Activated CD8-positive, alpha-beta memory T cell treated with anti-CD3 and anti-CD28 coated beads, Interleukin-2, amount 50 U/mL, for 1 hour (primary cell): Measurements from ENCODE around the gene PARP12.

Experiments used
- DNase-seq: peaks from one replicate; pipeline ENCODE4 v3.0.0-alpha.2; 2020; ENCODE audit errors: extremely low read depth

PARP12 gene

DNA sequence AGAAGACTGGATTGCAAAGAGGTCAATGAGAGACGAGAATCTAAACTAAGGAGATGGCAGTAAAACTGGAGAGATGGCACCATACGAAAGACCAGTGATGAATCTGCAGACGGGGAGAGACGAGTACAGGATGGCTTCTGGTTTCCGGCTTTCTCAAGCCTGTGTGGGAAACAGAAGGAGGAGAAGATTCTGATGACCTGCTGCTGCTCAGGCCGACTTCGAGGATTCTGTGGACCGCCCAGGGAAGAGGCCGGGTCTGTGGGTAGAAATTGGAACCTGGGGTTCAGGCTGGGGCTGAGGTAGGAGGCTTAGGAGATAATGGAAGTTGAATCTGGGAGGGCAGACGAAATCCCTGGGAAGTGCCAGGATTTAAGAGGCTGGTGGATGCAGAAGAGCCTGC lies 48.6 kb downstream of the PARP12 start:
- no peak for DNase-seq

DNA sequence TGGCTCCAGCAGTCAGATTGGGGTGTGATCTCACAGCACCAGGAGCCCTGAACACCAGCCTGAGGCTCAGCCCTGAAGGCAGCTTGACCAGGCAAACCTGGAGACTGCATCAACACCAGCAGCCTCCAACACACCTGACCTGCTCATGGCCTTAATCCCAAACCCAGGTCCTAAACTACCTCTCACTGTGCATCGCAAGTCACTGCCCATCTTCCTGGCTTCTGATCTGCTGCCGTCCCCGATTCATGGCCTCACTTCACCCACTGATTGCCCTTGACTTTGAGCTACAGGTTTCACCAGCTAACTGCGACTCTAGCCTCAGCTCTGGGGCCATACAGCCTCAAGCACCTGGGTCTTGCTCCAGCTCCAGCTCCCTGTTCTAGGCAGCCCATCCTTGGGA lies 49.1 kb downstream of the PARP12 start:
- DNase-seq: no peak

DNA sequence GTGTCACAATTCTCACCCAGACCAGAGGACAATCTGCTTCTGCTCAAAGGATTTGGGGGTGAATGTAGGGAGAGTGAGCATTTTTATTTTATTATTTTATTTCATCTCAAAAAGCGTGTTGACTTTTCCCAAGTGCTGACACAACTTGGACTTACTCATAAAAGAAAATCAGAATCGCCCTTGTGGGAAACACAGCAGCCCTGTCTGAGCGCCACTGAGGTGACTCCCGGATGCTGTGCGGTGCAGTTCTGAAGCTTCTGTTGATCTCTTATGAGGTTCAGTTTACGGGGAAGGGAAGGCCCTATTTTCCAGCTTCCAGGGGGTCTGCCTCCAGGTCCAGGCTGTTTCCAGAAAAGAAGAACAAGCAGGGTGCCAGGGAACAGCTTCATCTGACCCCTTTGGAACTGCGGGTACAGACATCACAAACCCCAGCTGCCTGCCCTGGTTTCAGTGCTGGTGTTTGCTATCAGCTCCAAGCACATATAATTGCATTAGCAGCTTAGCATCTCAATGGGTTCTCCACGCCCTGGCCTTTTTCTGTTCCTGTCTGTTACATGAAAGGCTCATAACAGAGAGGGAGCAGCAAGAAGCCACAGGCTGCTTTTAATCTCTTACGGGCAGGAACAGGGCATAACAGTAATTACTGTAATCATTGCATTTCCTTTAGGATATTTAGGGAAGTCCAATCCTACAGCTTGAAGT lies 52.4 kb downstream of the PARP12 start:
- no peak for DNase-seq

DNA sequence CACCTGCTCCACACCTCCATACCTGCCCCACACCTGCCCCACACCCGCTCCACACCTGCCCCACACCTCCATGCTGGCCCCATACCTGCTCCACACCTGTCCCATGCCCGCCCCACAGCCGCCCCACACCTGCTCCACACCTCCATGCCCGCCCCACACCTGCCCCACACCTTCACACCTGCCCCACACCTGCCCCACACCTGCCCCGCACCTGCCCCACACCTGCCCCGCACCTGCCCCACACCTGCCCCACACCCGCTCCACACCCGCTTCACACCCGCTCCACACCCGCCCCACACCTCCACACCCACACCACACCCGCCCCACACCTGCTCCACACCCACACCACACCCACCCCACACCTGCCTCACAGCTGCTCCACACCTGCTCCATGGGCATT lies 53.0 kb downstream of the PARP12 start:
- no peak for DNase-seq

DNA sequence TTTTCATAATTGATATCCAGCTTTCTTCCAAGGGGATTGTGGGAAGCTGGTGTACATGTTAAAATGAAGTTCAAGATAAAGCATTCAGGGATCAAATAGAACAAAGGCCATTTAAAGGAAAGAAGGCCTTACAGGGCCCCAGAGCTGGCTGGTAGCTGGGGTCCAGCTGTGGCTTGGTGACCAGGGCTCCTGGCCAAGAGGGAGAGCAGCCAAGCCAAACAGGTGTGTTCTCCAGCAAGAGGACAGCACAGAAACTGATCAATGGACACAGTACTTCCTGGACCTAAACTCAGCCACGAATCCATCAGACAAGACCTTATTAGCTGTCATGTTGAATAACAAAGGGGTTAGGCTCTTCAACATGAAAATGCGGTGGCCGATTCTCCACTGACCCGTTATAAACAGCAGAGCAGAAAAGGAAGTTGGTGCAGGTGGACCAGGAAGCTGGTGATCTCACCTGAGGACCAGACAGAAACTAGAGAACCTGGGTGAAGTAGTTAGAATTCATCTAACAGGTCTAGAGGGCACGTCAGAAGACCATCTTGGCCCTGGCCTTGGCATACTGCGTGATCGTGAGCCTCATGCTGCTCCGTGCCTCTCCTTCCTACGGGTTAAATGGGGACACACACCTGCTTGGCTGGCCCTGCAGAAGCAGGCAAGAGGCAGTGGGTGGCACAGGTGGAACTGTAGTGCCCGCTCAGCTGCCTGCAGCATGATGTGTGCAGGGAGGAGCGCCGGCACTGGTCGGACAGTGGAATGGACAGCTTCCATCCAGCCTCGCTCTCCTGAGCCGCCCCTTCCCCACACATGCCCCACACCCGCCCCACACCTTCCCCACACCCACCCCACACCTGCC lies 53.8 kb downstream of the PARP12 start:
- no peak for DNase-seq

DNA sequence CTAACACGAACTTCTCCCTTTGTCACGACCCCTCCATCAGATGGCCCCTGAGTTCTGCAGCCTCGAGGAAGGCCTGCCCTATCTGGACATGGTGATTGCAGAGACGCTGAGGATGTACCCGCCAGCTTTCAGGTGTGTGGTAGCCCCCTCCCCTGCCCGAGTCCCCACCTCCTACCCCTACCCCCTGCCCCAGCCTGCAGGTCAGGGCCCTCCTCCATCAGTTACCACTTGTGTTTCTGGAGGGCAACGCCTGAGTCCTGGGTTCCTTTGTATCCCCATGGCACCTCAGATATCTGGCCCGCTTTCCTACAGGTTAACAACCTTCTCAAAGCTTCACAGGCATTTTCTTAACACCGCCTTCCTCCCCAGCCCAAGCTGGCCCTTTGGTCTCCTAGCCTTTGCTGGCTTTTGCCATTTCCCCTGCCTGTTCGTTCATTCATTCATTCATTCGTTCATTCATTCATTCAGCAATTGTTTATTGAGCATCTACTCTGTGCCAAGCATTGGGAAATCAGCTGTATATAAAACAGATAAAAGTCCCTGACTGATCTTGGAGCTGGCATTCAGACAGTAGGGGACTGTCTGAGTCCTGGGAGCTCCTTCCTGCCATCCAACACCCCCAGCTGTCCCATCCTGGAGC lies 55.6 kb downstream of the PARP12 start:
- no peak for DNase-seq

DNA sequence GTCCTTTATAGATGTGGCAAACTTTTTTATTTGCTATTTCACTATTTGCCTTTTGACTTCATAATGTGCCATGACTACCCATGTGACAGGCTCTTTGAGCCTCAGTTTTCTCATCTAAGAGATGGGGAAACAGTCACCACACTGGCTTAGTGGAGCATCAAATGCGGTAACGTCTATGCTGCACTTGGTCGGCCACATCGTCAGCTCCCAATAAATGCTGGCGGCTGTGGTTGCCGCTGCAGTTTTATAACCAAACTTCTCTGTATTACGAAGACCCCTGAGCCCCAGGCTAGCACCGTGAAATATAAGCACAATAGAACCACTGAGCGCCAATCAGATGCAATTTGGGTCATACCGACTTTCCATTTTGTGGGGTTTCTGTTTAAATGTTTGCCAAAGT lies 56.2 kb downstream of the PARP12 start:
- no peak for DNase-seq

DNA sequence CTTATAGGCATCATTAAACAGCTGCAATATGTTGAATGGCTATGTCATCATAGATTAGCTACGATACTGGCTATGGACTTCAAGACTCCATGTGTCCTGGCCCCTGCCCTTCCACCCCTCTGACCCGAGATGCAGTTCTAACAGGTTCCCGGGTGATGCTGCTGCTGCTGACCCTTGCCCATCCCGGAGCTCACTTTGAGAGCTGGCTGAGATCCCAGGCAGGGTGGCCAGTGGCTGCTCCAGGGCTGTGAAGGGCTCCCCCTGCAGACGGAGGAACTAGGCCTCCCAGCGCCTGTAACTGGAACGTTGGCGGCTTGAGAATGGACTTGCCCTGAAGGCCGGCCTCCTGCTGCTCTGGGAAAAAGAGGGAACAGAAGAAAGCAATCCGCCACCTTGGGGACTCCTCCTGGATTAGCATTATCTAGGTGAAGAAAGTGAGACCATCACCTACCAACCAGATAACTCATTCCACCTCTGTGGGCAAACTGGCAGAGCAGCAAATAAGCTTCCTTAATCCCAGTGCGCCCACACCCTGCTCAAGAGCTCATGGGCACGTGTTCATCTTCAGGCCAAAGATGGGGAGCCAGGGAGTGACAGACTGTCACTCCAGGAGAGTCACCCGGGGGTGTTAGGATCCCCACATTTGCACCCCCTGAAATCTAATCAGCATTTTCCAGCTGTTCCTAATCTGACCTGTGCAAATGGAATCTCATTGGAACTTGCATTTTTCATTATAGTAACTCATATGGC lies 56.8 kb downstream of the PARP12 start:
- DNase-seq: no peak

DNA sequence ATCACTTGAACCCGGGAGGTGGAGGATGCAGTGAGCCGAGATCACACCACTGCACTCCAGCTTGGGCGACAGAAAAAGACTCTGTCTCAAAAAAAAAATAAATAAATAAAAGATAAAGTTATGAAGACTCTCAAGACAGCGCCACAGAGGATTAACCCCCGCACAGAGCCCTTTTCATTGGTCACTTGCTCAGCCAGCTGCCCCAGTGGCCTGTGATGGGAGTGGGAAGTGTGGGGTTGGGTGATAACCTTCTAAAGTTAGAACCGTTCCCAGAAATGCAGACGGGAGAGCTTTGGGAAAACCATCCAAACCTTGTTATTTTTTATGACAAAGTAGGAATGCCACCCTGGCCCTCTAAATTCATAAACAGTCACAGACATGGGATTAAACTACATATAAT lies 57.4 kb downstream of the PARP12 start:
- DNase-seq: no peak

DNA sequence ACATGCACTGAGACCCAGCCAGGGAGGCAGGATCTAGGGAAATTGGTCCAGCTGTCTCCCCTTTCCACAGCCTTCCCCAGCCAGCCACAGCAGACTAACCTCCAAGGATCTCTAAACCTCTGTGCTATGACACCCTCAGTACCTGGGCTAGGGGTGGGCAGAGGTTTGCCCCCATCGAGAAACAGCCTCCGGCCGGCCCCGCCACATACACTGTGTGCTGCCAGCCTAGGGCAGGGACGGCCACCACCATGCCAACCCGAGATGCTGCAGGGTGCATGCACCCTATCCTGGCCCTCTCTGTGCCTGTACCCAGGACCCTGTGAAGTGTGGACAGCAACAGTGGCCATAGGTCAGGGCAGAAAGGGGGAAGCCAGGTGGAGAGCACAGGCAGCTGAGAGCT lies 58.1 kb downstream of the PARP12 start:
- DNase-seq: no peak

DNA sequence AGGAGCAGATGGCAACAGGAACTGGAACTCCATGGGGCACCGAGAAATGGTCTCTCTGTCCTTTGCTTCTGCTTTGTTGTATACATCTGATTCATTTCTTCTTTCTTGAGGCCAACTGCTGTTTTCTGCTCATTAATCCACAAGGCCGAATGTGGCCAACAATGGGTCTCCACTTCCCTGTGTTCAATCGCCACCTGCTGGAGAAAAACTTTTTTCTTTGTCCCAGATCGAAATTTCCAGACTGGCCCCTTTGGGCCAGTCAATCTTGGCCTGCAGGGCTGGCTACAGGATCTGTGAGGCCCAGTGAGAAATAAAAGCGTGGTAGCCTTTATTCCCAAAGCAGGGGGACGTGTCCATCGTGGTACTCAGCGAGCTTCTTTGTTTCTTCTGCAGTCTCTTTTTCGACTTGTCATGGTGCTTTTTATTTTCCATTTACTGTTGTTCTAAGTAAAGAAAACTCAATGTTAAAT lies 58.8 kb downstream of the PARP12 start:
- no peak for DNase-seq

DNA sequence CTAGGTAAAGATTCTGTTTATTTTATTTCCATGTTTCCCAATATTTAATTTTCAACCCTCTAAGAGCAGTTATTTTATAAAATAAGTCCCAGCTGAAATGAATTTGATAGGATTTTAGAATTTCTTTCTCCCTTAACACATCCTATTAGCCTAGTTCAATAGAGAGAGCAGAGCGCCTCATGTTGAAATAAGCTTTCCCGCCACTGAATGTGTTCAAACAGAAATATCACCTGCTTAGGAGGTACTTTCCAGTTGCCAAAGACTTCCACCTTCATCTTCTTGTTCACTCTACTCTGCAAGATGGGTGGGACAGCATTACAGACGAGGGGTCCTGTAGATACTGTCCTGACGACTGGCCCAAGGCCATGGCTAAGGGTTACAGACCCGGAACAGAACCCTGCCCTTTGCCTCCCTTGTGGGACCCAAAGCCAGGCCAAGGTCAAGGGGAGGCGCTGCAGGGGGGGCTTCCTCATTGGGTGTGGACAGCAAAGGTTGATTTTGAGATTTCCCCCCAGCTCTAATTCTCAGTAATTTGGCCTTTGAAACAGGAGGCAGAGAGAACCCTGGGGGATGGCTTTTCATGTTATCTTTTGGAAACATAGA lies 62.0 kb downstream of the PARP12 start:
- DNase-seq: no peak

DNA sequence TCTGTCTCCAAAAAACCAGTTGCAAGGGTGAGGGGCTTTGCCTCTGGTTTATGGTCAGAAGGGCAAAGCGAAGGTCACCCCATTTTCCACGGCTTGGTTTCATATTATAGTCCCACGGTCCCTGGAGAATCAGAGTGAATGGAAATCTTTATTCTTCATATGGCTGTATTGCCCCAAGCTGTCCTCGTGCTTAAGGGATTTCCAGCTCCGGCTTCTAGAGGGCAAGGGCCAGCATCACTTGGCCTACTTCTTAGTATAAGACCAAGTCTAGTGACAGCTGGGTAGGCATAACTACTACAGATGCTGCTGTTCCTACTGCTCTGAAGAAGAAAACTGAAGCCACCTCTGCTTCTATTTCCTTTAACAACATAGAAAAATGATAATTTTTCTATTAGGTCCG lies 63.2 kb downstream of the PARP12 start:
- no peak for DNase-seq

DNA sequence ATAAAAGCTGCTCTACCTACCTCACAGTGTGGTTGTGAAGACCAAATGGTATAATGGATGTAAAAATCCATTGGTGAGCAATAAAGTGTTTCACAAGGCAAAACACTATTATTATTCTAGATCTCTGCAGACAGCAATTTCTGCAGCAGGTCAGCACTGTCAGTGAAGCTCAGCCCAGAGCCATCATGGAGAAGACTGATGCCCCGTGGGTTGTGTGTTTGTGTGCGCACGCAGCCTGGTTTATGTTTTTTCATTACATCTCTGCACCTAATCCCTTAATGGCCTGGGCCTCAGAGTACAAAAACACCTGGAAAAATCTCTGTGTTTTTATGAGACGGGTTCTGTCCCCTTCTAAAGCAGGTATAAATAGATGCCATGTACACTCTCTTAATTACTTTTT lies 64.2 kb downstream of the PARP12 start:
- DNase-seq: no peak

DNA sequence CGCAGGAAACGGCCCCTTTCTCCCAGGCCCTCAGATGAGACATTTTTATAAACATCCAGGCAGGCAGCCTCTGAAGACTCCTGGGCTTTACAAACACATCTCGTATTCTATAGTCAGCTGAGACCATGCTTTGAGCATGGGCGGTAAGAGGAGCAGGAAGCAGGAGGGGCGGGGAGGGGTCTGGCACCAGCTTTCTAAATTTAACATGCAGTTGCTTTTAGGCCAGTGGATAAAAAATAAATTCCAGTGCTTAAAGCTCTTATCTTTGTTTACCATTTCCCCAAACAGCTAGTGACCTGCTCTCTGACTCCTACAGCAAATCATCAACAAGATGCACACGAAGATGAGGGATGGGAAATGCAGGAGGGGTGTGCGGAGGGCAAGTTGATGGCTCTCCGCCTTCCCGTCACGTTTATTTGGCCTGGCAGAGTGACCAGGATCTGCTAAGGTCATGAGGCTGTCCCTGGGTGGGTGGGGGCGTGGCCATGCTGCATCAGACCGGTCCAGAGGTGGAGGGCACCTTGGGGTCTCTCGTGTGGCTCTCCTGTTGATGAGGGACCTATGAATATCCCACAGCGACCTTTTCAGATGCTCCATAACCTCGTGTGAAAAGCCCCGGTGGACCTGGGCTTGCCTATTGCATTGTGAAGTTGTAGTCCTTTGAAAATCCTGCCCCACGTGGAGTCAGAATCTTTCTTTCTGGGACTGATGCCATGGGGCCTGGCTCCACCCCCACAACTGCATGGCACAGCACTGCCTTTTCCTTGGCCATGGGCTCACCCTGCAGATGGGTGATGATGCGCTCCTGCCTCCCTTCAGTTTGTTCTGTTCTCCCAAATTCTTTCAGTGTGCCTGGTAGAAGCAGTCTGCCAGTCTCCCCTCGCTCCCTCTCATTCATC lies 67.5 kb downstream of the PARP12 start:
- DNase-seq: no peak

DNA sequence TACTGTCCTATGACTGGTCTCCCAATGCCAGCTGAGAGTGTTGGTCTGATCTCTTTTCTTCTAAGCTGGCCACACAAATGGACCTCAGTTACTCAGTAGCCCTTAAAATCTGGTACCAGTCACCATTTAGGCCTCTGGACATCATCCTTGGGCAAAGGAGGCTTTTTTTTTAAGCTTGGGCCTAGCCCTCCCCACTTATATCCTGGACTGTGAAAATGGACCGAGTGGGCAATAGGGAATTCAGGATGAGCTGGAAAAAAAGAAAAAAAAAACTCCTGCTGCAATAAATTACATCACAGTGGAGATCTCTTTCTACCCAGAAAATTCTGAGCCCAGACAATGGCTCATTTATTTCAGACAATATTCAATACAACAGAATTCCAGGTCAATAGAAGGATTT lies 68.4 kb downstream of the PARP12 start:
- DNase-seq: no peak

DNA sequence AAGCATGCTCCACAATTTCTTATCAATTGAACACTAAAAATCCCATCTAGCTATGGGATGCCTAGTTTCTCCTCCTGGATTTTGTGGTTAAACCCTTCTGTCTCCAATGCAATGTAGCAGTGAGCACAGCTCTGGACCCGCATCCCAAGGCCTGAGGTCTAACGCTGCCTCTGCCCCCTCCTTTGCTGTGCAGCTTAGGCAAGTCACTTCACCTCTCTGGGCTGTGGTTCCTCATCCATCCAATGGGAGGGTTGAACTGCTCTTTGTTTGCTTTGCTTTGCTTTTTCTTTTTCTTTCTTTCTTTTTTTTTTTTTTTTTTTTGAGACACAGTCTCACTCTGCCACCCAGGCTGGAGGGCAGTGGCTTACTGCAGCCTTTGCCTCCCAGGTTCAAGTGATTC lies 69.2 kb downstream of the PARP12 start:
- DNase-seq: no peak

DNA sequence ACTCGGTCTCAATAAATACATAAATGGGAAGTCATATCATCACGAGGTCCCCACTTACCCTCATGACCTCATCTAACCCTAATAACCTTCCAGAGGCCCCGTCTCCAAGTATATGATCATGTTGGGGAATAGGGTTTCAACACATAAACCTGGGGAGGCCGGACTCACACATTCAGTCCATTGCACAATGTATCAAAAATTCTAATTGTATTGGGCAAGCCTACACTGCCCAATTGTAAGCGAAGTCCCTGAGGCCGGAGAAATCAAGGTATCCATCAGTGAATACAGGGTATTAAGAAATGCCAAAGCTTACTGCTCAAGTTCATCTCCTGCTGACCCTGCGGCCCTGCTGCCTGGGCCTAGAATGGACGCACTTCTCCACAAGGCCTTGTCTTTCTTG lies 69.6 kb downstream of the PARP12 start:
- DNase-seq: no peak

DNA sequence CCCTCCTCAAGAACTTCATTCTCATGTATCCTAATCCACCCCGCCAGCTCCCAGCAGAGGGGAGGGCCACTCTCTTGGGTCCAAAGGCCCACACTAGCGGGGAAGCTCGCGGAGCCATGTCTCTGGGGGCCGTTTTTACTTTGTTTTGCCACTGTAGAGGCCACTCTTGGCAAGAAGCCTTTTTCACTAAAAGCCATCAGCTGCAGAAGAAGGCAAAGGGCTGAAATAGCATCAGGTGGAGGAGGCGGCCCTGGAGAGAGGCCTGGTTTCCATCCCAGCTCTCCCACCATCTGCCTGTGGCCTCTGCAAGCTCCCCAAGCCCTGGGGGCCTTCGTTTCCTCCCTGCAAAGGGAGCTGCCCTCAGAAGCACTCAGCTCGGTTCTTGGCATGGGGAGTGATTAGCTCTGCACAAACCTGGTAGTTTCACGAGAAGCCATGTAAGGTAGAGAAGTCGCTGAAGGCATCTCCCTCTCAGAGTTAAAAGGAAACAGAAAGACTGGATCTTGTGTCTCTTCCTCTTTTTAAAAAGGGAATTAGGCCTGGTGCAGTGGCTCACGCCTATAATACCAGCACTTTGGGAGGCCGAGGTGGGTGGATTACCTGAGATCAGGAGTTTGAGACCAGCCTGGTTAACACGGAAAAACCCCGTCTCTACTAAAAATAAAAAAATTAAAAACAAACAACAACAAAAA lies 70.3 kb downstream of the PARP12 start:
- no peak for DNase-seq

DNA sequence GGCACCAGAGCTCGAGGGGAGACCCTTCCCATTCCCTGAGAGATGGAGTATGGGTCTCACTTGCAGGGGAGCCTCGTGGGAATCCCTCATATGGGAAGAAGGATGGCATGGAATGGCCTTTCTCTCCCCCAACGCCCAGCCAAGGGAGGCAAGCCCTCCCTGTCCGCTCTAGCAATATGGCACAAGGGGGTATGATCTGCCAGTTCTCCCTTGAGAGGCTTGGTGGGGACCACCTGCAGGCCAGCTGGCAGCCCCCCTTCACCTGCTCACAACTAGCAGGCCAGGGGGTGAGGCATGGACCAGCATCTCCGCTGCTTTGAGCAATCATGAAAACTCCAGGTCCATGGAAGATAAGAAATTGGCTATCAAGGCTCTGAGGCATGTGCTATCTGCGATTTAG lies 70.8 kb downstream of the PARP12 start:
- no peak for DNase-seq
